COLO668 (cell line): Measurements from ENCODE around the gene HCRTR1.

Experiments
- DNase-seq: peaks from one replicate; lab custom pipeline; 2025; ENCODE audit not compliant: unreplicated experiment; lab: John Stamatoyannopoulos, UW

Gene HCRTR1

DNA sequence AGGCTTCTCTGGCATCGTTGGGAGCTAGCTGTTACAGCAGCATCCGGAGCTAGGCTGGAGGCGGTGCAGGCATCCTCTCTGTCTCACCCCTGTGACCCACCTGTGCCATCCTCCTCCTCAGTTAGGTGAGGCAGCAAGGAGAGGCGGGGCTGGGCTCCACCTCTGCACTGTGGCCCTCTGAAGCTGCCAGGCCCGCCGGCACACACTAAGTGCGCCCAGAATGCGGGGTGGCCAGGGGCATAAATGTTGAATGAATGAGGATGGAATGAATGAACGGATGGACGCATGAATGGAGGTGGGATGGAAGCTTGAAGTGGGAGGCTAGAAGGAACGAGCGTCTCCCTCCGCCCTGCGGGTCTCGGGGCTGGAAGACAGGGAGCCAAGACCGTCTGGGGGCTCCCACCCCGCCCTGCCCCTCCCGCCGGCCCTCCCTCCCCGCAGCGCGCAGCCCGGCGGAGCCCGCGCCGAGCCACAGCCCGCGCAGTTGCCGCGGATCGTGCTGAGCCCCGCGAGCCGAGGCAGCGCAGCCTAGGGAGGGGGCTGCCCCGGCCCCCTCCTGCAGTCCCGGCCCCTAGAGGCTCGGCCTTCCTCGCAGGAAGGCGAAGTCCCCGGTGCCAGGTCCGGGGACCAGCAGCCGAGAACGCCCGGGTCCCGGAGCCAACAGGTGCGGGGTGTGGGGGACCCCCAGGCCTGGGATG is at the start of gene HCRTR1:
Gene HCRTR1, plus strand, starts transcription at position 472 of the 698 bp plus-strand sequence. CDS start 1,504 bp downstream, outside the sequence.
- no peak for DNase-seq

DNA sequence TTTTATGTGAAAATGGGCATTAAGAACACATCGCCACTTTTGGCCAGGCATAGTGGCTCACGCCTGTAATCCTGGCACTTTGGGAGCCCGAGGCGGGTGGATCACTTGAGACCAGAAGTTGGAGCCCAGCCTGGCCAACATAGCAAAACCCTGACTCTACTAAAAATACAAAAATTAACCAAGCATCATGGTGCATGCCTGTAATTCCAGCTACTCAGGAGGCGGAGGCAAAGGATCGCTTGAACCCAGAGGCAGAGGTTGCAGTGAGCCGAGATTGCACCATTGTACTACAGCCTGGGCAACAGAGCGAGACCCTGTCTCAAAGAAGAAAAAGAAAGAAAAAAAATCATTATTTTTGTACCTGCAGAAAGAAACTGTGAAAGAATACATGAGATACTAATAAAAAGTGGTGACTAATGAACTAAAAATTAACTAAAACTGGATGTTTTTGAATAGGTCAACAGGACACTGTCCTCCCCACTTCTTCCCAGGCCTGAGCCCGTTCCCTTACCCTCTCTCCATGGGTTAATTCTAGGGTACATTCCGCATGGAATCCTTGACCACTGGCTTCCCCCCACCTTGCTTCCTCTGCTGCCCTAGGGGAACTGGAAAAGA is 49.4 kb upstream of the HCRTR1 start:
- no peak for DNase-seq

DNA sequence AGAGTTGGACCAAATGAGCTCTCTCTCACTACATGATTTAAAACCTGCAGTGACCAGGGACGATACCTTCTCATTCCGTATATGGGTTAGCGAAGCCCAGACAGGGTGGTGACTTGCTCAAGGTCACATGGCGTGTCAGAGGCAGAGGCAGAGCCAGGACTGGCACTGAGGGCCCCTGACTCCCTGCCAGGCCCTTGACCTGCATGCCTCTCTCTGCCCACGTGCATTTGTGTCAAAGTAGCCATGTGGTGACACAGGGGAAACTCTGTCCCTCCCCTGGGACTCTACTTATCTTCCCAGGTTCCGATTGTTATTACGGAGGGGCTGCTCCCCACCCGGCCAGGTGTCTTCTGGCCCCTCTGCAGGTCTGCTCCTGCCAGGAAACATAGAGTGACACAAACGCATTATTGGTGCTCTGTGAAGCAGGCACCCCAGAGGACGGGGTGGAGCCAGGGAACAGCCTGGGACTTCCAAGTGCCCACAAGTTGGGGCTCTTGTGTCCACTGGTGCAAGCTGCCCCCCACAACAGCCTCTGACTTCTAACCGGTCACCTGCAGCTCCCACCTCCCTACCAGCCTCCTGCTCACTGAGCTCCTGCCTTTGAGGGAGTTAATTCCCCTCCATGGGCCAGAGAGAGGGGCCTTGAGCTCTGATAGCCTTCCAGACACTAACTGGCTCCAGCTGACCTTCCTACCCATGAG is 48.4 kb upstream of the HCRTR1 start:
- DNase-seq, result no peak

DNA sequence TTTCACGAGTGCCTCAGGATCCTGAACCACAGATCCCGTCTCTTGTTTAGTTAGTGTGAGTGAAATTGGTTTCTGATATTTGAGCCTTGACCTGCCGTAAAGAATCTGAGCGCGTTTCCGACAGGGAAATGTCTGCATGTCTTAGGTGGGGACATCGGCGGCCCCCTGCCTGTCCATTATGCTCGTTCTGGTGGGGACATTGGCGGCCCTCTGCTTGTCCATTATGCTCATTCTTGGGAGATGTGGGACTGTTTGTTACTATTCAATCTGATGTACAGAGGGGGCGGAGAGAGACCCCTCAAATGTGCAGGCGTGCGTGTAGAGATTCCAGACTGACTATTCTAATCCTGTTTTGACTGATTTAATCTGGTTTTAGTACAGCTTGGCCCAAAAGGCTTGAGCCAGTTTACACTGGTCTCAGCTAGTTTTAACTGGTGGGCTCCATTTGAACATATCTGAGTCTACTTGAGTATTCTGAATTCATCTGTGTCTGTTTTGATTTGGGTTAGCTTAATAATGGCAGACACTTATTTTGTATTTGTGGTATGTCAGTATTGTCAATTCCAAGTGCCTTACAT is 47.8 kb upstream of the HCRTR1 start:
- no peak for DNase-seq

DNA sequence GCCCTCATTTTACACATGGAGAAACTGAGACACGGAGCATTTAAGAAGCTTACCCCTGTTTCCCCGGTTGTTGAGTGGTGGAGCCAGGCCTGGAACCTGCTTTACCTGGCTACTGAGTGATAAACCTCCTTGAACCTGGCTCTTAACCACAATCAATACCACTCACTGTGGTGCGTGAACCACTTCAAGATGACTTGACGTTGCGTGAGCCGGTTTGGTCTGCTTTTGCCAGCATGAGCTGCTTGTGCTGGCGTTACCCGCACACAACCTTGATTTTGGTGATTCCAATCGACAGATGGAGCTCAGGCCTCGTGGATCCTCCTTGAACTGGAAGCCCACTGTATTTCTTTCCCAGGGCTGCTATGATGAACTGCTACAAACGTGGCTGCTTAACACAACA is 47.3 kb upstream of the HCRTR1 start:
- DNase-seq, result no peak

DNA sequence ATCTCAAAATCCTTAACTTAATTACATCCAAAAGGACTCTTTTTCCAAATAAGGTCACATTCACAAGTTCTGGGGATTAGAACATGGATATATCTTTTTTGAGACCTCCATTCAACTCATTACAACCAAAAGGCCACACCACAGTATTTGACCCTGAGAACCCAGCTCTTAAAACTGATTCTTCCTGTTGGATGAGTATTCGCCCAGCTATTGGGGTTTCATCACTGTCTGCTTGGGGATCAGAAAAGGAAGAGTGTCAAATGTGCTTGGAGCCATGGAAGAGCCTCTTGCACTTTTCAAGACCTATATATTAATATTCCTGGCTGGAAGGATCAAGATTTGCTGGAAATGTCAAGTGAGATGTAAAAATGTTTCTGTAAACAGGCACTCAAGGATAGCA is 46.6 kb upstream of the HCRTR1 start:
- DNase-seq, result no peak

DNA sequence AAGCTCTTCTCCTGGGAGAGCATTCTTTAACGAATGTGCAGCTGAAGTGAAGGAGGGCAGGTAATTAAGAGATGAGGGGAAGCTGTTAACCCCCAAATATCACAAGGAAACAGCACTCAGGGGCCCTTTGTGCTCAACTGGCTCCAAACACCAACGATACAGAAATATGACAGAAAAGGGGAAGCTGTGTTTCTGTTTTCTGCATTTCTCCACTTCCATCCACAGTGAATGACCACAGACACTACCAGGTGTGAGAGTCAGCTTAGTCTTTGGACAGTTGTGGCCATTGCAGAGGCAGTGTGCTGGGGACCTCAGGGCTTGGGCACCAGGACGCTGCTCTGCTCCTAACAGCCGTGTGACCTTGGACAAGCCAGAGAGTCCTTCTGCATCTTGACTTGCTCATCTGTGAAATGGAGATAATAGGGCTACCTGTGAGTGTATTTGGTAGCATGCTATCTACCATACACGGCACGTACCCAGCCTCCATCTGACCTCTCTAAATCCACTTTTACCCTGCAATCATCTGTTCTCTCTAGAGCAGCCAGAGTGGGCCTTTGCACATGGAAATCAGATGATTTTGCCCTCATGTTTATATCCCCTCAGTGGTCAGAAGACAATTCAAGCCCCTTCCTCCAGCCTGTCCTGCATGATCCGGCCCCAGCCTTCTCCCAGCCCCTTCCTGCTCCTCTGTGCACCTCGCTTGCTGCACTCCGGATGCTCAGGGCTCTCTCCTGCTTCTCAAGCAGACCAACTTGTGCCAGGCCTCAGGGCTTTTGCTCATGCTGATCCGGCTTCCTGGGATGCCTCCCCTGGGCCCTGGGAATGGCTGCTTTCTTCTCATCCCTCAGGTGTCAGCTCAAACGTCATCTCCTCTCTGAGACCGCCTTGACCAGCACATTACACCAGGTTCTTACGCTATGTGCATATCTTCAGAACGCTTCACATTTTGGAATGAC is 45.9 kb upstream of the HCRTR1 start:
- DNase-seq, result no peak

DNA sequence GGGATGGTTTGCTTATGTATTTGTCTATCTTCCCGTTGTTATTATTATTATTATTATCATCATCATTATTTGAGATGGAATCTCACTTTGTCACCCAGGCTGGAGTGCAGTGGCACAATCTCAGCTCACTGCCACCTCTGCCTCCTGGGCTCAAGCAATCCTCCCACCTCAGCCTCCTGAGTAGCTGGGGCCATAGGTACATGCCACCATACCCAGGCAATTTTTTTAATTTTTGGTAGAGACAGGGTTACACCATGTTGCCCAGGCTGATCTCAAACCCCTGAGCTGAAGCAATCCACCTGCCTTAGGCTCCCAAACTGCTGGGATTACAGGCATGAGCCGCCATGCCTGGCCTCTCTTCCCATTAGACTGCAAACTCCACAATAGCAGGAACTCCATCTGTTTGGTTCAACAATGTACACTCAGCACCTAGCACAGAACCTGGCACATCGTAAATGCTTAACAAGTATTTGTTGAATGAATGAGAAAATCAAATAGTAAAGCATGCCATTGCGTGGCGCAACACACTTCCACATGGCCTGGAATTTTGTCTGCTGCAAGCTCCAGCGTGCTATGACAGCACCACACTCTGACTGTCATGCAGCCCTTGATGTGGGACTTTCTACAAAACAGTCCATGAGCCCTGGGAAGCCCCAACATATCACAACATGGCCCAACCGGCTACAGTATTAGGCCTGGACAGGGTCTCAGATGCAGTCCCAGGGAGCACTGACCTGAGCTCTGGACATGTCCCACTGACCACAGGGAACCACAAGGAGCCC is 45.0 kb upstream of the HCRTR1 start:
- no peak for DNase-seq

DNA sequence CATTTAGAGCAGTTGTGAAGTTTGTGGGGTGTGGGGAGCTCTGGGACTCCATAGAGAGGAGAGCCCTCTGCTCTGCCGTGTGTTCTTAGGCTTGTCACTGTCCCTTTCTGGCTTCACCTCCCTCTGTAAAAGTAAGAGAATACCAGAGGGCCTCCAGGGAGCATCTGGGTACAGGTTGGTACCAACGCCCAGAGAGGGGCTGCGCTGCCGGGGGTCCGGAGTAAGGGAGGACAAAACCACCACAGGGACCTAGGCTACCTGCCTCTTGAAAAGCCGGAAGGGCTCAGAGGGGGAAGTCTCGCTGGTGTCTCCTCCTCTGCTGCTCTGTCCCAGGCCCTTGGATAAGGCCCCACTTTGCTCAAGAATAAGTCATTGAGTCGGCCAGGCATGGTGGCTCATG is 44.2 kb upstream of the HCRTR1 start:
- DNase-seq, result no peak

DNA sequence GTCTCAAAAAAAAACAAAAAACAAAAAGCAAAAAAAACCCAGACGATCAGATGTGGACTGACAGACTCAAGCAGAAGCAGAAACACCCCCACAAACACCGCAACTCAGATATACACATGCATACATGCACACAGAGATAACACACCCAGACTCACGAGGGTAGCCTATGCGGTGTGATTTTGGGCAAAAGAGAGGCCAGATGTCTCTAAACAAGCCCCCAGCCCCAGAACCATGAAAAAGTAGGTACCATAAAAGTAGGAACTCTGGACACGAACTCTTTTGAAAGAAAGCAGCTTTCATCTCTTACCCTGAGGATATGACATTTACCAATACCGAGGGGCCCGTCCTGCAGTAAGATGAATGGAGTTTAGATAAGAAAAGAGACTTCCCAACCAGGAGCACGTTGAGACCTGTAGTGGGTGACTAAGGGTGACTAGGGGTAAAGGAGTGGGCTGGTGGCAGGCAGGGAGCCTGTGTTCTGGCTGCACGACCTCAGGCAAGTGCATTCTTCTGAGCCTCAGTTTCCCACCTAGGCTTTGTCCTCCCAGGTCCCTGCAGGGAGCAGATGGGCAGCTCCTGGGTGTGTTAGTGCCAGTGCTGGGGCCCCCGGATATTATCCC is 42.6 kb upstream of the HCRTR1 start:
- DNase-seq, result no peak

DNA sequence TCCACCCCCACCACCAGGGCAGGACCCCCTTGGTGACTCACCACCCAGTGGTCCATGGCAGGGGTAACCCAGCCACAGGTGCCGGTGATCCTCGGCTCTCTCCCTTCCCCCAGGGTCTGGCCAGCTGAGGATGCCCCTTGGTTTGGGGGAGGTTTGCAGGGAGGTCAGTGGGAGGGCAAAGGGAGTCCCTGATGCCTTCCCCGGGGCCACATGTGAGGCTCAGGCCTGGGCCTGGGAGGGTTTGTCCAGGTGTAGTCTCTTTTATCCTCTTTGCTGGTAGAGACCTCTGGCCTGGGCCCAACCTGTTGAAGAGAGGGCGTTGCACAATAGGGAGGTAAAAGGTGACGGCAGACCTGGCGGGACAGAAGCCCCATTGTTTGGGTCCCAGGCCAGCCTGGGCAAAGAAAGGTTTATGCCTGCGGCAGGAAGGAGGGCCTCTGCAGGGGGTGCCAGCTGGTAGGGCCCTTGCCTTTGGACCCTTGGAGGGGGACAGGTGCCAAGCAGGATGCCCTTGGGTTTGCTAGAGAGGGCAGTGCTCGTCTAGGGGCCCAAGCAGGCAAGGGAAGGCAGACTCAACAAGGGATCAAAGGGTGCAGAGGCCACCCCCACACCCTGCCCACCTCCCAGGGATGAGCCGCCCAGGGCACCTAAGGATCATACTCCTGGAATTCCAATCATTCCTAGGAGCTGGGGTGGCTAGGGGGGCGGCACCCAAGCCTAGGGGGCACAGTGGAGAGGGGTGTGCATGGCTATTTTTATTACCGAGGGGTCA is 41.9 kb upstream of the HCRTR1 start:
- no peak for DNase-seq

DNA sequence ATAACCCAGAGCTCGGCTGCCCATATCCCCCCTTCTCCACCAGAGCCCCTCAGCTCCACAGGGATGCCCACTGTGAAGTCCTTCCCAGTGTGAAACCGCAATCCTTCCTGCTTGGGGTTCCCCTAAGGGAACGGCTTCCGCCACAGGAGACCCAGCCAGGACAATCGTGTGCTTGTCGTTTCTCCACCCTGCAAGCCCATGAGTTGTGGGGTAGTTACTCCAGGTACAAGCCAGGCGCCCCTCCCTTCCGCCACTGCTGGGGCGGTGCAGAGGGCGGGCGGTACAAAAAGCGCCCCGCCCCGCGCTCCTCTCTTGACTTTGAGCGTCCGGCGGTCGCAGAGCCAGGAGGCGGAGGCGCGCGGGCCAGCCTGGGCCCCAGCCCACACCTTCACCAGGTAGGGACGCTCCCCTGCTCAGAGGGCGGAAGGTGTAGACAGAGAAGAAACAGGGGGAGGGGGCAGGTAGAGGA is 41.3 kb upstream of the HCRTR1 start, which contains the start of gene TINAGL1:
Gene TINAGL1, plus strand, starts transcription at position 315 of the 469 bp plus-strand sequence. CDS start 634 bp downstream, outside the sequence.
- DNase-seq, result no peak

DNA sequence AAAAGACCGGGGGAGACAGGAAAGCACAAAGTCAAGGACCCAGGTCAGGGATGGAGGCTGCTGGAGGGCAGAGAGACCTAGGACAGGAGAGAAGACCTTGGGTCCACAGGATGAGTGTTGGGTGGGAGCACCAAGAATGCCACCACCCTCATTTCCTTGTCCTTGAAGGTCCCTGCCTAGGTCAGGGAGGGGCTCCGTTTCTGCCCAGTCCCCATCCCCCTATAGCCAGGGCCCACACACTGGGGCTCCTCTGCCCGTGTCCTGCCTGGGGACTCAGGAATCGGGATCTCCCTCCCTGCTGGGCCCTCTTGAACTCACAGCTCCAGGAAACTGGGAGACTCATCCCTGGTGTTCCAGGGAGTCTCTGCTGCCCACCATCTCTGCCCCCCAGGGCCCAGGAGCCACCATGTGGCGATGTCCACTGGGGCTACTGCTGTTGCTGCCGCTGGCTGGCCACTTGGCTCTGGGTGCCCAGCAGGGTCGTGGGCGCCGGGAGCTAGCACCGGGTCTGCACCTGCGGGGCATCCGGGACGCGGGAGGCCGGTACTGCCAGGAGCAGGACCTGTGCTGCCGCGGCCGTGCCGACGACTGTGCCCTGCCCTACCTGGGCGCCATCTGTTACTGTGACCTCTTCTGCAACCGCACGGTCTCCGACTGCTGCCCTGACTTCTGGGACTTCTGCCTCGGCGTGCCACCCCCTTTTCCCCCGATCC is 40.6 kb upstream of the HCRTR1 start:
- DNase-seq, result no peak

DNA sequence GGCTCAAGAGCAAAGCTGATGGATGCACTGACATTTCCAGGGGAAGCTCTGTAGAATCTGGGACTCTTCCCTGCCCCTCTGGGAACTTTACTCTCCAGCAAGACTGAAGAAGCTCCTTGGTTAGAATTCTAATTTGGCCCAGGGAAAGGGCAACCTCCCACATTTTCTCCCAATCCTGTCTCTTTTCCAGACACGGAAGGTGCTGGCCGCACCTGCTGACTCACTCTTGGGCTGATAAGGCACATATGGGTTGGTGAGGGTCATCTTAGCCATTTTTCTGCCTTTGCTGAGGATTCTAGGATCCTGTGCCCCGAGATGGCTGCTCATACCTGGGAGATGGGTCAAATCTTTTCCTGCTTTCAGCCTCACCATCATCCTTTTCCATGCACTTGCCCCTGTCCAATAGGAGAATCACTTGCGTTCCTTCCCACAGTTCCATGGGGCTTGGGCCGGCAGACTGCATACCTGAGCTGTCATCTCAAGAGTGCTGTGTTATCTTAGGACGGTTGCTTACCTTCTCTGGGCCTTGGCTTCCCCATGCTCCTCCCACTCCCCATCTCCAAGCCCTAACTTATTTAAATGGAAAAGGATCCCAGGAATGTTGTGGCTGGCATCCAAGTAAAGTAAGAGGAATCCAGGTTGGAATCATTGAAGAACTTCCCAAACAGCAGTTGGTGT is 39.8 kb upstream of the HCRTR1 start:
- no peak for DNase-seq

DNA sequence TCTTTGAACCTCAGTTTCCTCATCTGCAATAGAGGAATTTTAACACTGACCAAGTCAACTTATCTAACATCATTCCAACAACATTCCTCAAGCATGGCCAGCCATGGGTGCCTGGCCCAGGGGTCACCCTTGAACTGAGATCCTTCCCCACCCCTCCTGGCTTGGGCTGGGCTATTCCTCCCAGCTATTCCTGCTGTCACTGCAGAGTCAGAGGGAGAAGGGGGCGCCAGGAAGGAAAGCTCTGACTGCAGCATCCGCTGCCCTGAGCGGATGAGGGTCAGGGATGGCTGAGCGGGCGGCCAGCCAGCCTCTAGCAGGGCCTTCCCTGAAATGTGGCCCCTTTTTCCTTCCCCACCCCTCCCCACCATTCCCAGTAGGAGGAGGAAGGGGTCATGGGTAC is 38.1 kb upstream of the HCRTR1 start:
- no peak for DNase-seq

DNA sequence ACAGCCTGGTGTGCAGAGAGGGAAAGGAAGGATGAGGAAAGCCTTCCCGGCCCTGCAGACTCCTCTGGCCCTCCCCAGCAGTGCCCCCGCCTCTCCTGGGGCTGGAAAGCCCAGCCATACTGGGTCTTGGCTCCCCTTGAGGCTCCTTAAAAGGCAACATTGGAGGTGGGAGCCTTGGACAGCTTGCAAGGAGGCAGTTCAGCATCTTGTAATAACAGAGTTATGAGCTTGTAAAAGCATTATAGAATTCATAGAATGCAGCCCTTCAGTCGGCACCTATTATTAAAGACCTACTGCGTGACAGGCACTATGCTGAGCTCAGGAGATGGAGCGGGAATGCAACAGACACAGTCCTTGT is 37.0 kb upstream of the HCRTR1 start:
- no peak for DNase-seq

DNA sequence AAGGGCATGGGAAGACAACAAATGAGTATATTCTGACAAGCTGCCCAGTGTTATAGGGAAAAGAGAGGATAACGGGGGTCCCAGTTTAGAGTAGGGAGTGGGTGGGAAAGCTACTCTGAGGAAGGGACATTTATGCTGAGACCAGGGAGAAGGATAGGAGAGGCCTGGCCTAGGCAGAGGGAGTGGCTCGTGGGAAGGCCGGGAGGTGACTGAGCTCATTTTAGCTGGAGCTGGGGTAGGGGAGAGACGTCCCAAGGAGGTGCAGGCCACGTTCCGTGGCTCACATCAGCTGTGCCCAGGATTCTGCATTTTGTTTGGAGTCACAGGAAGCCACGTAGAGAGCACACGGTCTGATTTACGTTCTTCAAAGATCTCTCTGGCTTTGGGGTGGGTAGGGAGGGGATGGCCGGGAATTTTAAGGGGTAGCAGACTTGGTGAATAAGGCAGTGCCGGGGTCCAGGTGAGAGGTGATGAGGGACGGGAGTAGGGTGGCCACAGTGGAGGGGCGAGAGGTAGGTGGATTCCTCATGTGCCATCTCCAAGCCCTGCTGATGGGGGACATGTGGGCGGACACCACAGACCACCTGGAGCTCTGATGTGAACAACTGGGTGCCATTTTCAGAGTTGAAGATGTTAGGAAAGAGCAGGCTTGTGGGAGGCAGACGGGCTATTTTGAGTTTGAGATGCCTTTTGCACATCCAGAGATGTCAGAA is 36.4 kb upstream of the HCRTR1 start:
- no peak for DNase-seq
